Naive thymus-derived CD8-positive, alpha-beta T cell (primary cell): ENCODE data around the gene SMAD3. TPM values are rescaled to one million over a fixed set of nuclear protein-coding genes. Genes with fewer than 3 reads are reported as not detected.

Source experiments
- ATAC-seq, 2 donors: fragments of 150-1000 bp; cut with Tn5 transposase in 1 of 2; sonication (Bioruptor Pico), chemical (Tn5 transposase) in 1 of 2; 1 replicate in 1 of 2; 2 replicates in 1 of 2; pipeline ENCODE4 v1.10.0; 2021; ENCODE audit warnings: mild to moderate bottlenecking in 2 of 2, moderate library complexity in 2 of 2
- POLR2A ChIA-PET: fragments of 350-600 bp; sonication (Branson Sonifier 250); formaldehyde crosslinking; loops from one replicate; lab custom pipeline; 2021; ENCODE audit warnings: antibody characterized with exemption; lab: Charles Lee
- DNase-seq, 10 donors: peaks; one replicate each; pipeline versions ENCODE4 v3.0.0 to v3.0.0-alpha.2; 2020 to 2022
- H3K27ac Mint-ChIP-seq, 10 donors: one replicate each; pipeline ENCODE4 v1.8.0; 2020 to 2022; ENCODE audit warnings: mild to moderate bottlenecking in 10 of 10, mixed read lengths in 10 of 10, moderate library complexity in 4 of 10, inconsistent platforms in 1 of 10
- H3K27me3 Mint-ChIP-seq, 5 donors: one replicate each; pipeline ENCODE4 v1.8.0; 2021 to 2022; ENCODE audit warnings: mixed read lengths in 5 of 5
- H3K36me3 Mint-ChIP-seq, 3 donors: one replicate each; pipeline ENCODE4 v1.8.0; 2020 to 2022; ENCODE audit warnings: mixed read lengths in 3 of 3, mild to moderate bottlenecking in 2 of 3, inconsistent platforms in 1 of 3
- H3K4me1 Mint-ChIP-seq, 4 donors: one replicate each; pipeline ENCODE4 v1.8.0; 2021 to 2022; ENCODE audit warnings: mixed read lengths in 4 of 4
- H3K4me3 Mint-ChIP-seq, 10 donors: one replicate each; pipeline ENCODE4 v1.8.0; 2020 to 2022; ENCODE audit warnings: mild to moderate bottlenecking in 10 of 10, mixed read lengths in 10 of 10, moderate library complexity in 6 of 10, inconsistent platforms in 1 of 10
- H3K9me3 Mint-ChIP-seq, 9 donors: one replicate each; pipeline ENCODE4 v1.8.0; 2020 to 2022; ENCODE audit warnings: mixed read lengths in 9 of 9, mild to moderate bottlenecking in 3 of 9, inconsistent platforms in 1 of 9, moderate library complexity in 1 of 9
- polyA plus RNA-seq, 3 donors: library from polyadenylated mRNA; unstranded; fragments of 300-500 nt; fragmentation: Illumina TruSeq; gene quantifications; one replicate each; pipeline ENCODE4 v1.2.3, GENCODE V29; 2021
- total RNA-seq, 8 experiments: library from RNA in 2 of 8; stranded (reverse) in 2 of 8; gene quantifications; one replicate each; pipeline ENCODE4 v1.2.3 and lab custom pipeline; 2021 to 2026

Gene SMAD3
- total and polyA plus RNA-seq, 5 experiments from 2014 or later: 0.57 to 55.4 (median 4.2) TPM

- H3K36me3 Mint-ChIP-seq: peaks cover 0 to 2% (median 2%) of the 10 kb centered on the region in 3 donors
- no peaks in the 10 kb centered on the region for H3K9me3 Mint-ChIP-seq
- H3K27ac Mint-ChIP-seq: peak overlapping the region in 4 of 10 donors; percentile 40 to 83 (median 44)
- H3K4me3 Mint-ChIP-seq: no peak overlapping the region
- POLR2A ChIA-PET: no interaction called here
- H3K27me3 Mint-ChIP-seq: peaks cover 0 to 11% (median 0%) of the 10 kb centered on the region in 5 donors
- ATAC-seq (no peak), DNase-seq (no peak)
- H3K4me1 Mint-ChIP-seq: peaks cover 18 to 100% (median 48%) of the 10 kb centered on the region in 4 donors
Measured at GRCh38 chr15:67089217-67090193, 24.1 kb downstream of the SMAD3 start.

DNA sequence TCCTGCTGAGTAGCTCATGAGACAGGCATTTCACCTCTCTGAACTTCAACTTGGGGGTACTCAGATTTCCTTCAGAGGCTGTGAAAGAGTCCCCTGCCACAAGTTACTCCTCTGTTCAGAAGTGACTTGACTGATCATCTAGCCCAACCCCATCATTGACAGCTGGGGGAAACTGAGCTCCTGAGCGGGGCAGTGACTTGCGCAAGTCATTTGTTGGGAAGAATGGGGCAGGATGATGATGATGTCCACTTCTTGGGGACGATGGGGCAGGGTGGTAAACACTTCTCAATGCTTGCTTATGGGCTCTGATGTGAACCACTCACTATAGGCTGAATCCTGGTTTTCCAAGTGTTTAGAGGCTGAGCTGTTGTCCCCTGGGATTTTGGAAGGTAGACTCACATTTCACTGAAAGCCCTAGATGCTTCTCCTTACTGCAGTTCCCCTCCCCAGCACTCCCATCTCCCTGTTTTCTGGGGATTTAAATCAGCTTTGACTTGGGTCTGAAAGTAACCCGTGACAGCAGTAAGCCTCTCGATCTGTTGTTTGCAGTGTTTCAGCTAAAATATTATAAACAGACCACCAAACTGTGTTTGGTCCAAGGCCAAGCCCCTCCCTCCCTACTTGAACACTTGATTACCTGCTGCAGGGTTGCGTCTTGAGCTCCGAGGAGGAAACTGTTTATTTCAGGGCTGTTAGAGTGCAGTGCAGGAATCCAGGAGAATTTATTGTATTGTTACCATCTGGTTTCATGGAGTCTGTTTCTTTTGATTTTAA lies 25.1 kb downstream of the SMAD3 start:
- H3K4me1 Mint-ChIP-seq: peaks cover 16 to 98% (median 42%) of the 10 kb centered on the region in 4 donors
- no peak for ATAC-seq
- no peaks in the 10 kb centered on the region for H3K9me3 Mint-ChIP-seq
- H3K27me3 Mint-ChIP-seq: peaks cover 0 to 11% (median 0%) of the 10 kb centered on the region in 5 donors
- DNase-seq: no peak
- H3K36me3 Mint-ChIP-seq: peaks cover 0 to 2% (median 2%) of the 10 kb centered on the region in 3 donors
- H3K27ac Mint-ChIP-seq: peak overlapping the region in 3 of 10 donors; percentile 60 to 88 (median 83)
- POLR2A ChIA-PET: interaction anchor here (2.0 kb wide), 1 partner anchor 11 kb away, joined by 9 read pairs; no protein-coding TSS in a partner anchor
- peak overlapping the region in 2 of 10 donors; percentile 69 to 77 for H3K4me3 Mint-ChIP-seq

- H3K4me3 Mint-ChIP-seq: peak overlapping the region in 4 of 10 donors; percentile 15 to 77 (median 56)
- H3K4me1 Mint-ChIP-seq: peaks cover 13 to 98% (median 38%) of the 10 kb centered on the region in 4 donors
- DNase-seq: peak in 2 of 10 donors; percentile 53 to 54
- POLR2A ChIA-PET: interaction anchor here (0.8 to 2.0 kb wide), 2 partner anchors 8 to 10 kb away, joined by 3 to 9 read pairs; no protein-coding TSS in a partner anchor
- ATAC-seq: peak; percentile 63 to 75
- peaks cover 0 to 2% (median 2%) of the 10 kb centered on the region in 3 donors for H3K36me3 Mint-ChIP-seq
- H3K9me3 Mint-ChIP-seq: no peaks in the 10 kb centered on the region
- H3K27ac Mint-ChIP-seq: peak overlapping the region in 5 of 10 donors; percentile 9 to 88 (median 60)
- H3K27me3 Mint-ChIP-seq: peaks cover 0 to 6% (median 0%) of the 10 kb centered on the region in 5 donors
Measured at GRCh38 chr15:67091071-67091979, 25.9 kb downstream of the SMAD3 start.

GRCh38 chr15:67091980-67092677 lies 26.7 kb downstream of the SMAD3 start:
- H3K27me3 Mint-ChIP-seq: no peaks in the 10 kb centered on the region

GRCh38 chr15:67092752-67093503 lies 27.5 kb downstream of the SMAD3 start:
- Mint-ChIP-seq H3K27me3 (no peaks in the 10 kb centered on the region), H3K4me1 (peaks cover 13 to 98% (median 38%) of the 10 kb centered on the region in 4 donors), H3K27ac (peak overlapping the region in 6 of 10 donors; percentile 49 to 83 (median 74)), H3K36me3 (no peaks in the 10 kb centered on the region), H3K4me3 (peak overlapping the region in 2 of 10 donors; percentile 21 to 41), H3K9me3 (no peaks in the 10 kb centered on the region)
- no peak for ATAC-seq
- DNase-seq: no peak
- POLR2A ChIA-PET: interaction anchor here (1.2 to 2.0 kb wide), 2 partner anchors 8 to 42 kb away, joined by 4 to 9 read pairs; no protein-coding TSS in a partner anchor

More at GRCh38 chr15:67091980-67092677, 26.7 kb downstream of the SMAD3 start:
- no peak for DNase-seq
- H3K4me3 Mint-ChIP-seq: peak overlapping the region in 2 of 10 donors; percentile 21 to 41
- no peaks in the 10 kb centered on the region for H3K36me3 Mint-ChIP-seq
- no peak for ATAC-seq
- peaks cover 9 to 98% (median 37%) of the 10 kb centered on the region in 4 donors for H3K4me1 Mint-ChIP-seq
- peak overlapping the region in 6 of 10 donors; percentile 44 to 88 (median 72) for H3K27ac Mint-ChIP-seq
- no peaks in the 10 kb centered on the region for H3K9me3 Mint-ChIP-seq
- POLR2A ChIA-PET: interaction anchor here (0.8 to 2.0 kb wide), 3 partner anchors 9 to 42 kb away, joined by 3 to 9 read pairs (median 4); no protein-coding TSS in a partner anchor

GRCh38 chr15:67093504-67093862 lies 28.1 kb downstream of the SMAD3 start:
- ATAC-seq (peak in 1 of 2 donors; percentile 49), DNase-seq (no peak)
- Mint-ChIP-seq H3K4me1 (peaks cover 16 to 98% (median 40%) of the 10 kb centered on the region in 4 donors), H3K27ac (peak overlapping the region in 4 of 10 donors; percentile 49 to 83 (median 74)), H3K36me3 (no peaks in the 10 kb centered on the region), H3K9me3 (no peaks in the 10 kb centered on the region), H3K27me3 (no peaks in the 10 kb centered on the region), H3K4me3 (peak overlapping the region in 1 of 10 donors; percentile 21)
- POLR2A ChIA-PET: no interaction called here

- Mint-ChIP-seq H3K9me3 (no peaks in the 10 kb centered on the region), H3K36me3 (no peaks in the 10 kb centered on the region)
Measured at GRCh38 chr15:67094001-67094826, 28.8 kb downstream of the SMAD3 start.

DNA sequence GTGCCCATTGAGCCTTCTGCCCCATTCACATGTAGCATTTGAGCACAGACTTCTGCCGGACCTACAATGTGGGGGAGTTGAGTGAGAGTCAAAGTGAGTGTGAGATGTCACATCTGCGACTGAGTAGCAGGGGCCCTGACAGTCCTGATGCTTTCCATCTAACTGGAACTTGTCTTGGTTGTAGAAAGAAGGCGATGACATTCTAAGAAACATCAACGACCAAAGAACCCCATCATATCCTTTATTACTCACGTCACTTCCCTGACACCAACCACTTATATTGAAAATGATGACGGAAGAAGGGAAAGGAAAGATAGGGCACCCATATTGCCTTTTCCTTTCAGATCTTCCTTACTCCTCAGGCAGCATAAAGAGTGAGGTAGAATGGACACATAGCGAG lies 30.5 kb downstream of the SMAD3 start:
- POLR2A ChIA-PET: interaction anchor here (0.7 kb wide), 1 partner anchor 14 kb away, joined by 3 read pairs; no protein-coding TSS in a partner anchor
- Mint-ChIP-seq H3K27me3 (no peaks in the 10 kb centered on the region), H3K4me1 (peaks cover 18 to 91% (median 47%) of the 10 kb centered on the region in 4 donors), H3K27ac (peak overlapping the region in 1 of 10 donors; percentile 9), H3K36me3 (no peaks in the 10 kb centered on the region), H3K9me3 (no peaks in the 10 kb centered on the region), H3K4me3 (no peak overlapping the region)
- ATAC-seq (no peak), DNase-seq (no peak)

More at GRCh38 chr15:67094001-67094826, 28.8 kb downstream of the SMAD3 start:
- Mint-ChIP-seq H3K4me1 (peaks cover 19 to 98% (median 46%) of the 10 kb centered on the region in 4 donors), H3K4me3 (no peak overlapping the region), H3K27ac (peak overlapping the region in 2 of 10 donors; percentile 62 to 83), H3K27me3 (no peaks in the 10 kb centered on the region)
- no peak for ATAC-seq
- POLR2A ChIA-PET: no interaction called here
- no peak for DNase-seq

DNA sequence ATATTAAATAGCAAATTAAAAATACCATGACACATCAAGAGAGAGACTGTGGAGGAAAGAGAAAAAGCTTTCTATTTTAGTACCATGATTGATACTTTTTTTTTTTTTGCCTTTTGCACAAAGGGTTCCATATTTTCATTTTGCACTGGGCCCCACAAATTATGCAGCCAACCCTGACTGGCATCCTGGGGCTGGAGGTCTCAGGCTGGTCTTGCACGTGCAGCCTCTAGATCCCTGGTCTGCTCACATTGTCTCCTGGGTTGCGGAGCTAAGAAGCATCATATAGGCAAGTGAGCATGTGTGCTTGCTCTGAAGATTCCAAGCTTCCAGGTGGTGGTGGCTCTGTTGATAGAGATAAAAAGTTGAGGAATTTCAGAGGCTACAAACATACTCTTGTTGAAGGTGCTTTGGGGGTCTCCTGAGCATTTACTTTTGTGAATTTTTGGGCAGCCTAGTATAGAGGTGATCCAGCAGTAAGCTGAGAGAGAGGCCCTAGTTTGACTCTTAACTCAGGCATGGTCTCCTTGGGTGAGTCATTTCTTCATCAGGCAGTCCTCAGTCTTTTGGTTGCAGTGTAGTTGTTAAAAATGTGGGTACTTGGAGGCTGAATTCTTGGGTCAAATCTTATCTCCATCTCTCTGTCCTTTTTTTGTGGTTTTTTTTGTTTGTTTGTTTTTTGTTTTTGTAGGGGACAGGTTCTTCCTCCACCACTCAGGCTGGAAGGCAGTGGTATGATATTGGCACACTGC lies 31.3 kb downstream of the SMAD3 start:
- Mint-ChIP-seq H3K27ac (peak overlapping the region in 5 of 10 donors; percentile 29 to 91 (median 43)), H3K27me3 (no peaks in the 10 kb centered on the region), H3K4me1 (peaks cover 17 to 83% (median 46%) of the 10 kb centered on the region in 4 donors), H3K9me3 (no peaks in the 10 kb centered on the region), H3K4me3 (peak overlapping the region in 1 of 10 donors; percentile 20), H3K36me3 (no peaks in the 10 kb centered on the region)
- ATAC-seq (no peak), DNase-seq (no peak)
- POLR2A ChIA-PET: interaction anchor here (0.7 to 1.7 kb wide), 2 partner anchors 13 to 15 kb away, joined by 3 to 11 read pairs; no protein-coding TSS in a partner anchor
